NCI-H2081 treated with DMSO at 0.1 percent for 48 hours (cell line): ENCODE measurements around the gene L3MBTL4.

Source experiments
- DNase-seq: peaks from one replicate; lab custom pipeline; 2025; lab: John Stamatoyannopoulos, UW

L3MBTL4 gene

GRCh38 chr18:5986257-5986931 is 428.3 kb downstream of the L3MBTL4 start:
- no peak for DNase-seq

- DNase-seq = no peak
Measured at GRCh38 chr18:5984245-5984644, 430.5 kb downstream of the L3MBTL4 start.

GRCh38 chr18:5983488-5983887 is 431.2 kb downstream of the L3MBTL4 start:
- no peak for DNase-seq

GRCh38 chr18:5982332-5982731 is 432.4 kb downstream of the L3MBTL4 start:
- no peak for DNase-seq

- DNase-seq = no peak
Measured at GRCh38 chr18:5980721-5981120, 434.0 kb downstream of the L3MBTL4 start.

- no peak for DNase-seq
Measured at GRCh38 chr18:5979971-5980457, 434.7 kb downstream of the L3MBTL4 start.

- DNase-seq = no peak
Measured at GRCh38 chr18:5979176-5979888, 435.4 kb downstream of the L3MBTL4 start.

- no peak for DNase-seq
Measured at GRCh38 chr18:5977022-5977421, 437.7 kb downstream of the L3MBTL4 start.

- no peak for DNase-seq
Measured at GRCh38 chr18:5975111-5976002, 439.4 kb downstream of the L3MBTL4 start.

GRCh38 chr18:5974696-5975095 is 440.0 kb downstream of the L3MBTL4 start:
- DNase-seq = no peak

- DNase-seq = no peak
Measured at GRCh38 chr18:5973099-5973498, 441.6 kb downstream of the L3MBTL4 start.

GRCh38 chr18:5972298-5972697 is 442.4 kb downstream of the L3MBTL4 start:
- DNase-seq = no peak

- DNase-seq = no peak
Measured at GRCh38 chr18:5969989-5970403, 444.7 kb downstream of the L3MBTL4 start.

GRCh38 chr18:5969355-5969988 is 445.2 kb downstream of the L3MBTL4 start:
- no peak for DNase-seq

GRCh38 chr18:5967666-5968065 is 447.0 kb downstream of the L3MBTL4 start:
- DNase-seq = no peak

- no peak for DNase-seq
Measured at GRCh38 chr18:5967007-5967406, 447.7 kb downstream of the L3MBTL4 start.

- no peak for DNase-seq
Measured at GRCh38 chr18:5966514-5966913, 448.2 kb downstream of the L3MBTL4 start.

GRCh38 chr18:5964996-5965395 is 449.7 kb downstream of the L3MBTL4 start:
- no peak for DNase-seq

GRCh38 chr18:5964596-5964995 is 450.1 kb downstream of the L3MBTL4 start:
- DNase-seq = no peak

- no peak for DNase-seq
Measured at GRCh38 chr18:5964108-5964507, 450.6 kb downstream of the L3MBTL4 start.

GRCh38 chr18:5963267-5963666 is 451.4 kb downstream of the L3MBTL4 start:
- DNase-seq = no peak

- no peak for DNase-seq
Measured at GRCh38 chr18:5962362-5962761, 452.3 kb downstream of the L3MBTL4 start.
